ENCODE measurements around the gene BLOC1S5.

The BLOC1S5 gene

GRCh38 chr6:7970616-7971015 lies 93.6 kb downstream of the BLOC1S5 start:
- TF ChIP-seq CTCF (IDR thresholded peaks at IDR 0.05): no peak

Measured in LNCAP (cell line).